GM23338 (cell line): Measurements from ENCODE around the gene ARMH4. TPM values are rescaled to one million over a fixed set of nuclear protein-coding genes. Genes with fewer than 3 reads are reported as not detected.

Source experiments
- ATAC-seq: fragments of 200-7000 bp; cut with Tn5 transposase; 3 replicates; pipeline ENCODE4 v1.9.1; 2020
- DNase-seq: peaks from one replicate; pipeline ENCODE4 v3.0.0-alpha.2; 2015; ENCODE audit warnings: low spot score
- H2AFZ ChIP-seq: fragments of 200-600 bp; sonication (generic); 2 replicates; pipeline ENCODE4 v1.8.0; 2016; ENCODE audit warnings: antibody characterized with exemption, mild to moderate bottlenecking, moderate library complexity
- H3F3A ChIP-seq: fragments of 200-600 bp; sonication (generic); replicated peaks from 2 replicates; pipeline ENCODE4 v1.8.0; 2017; ENCODE audit warnings: antibody characterized with exemption, mixed run types, low read depth
- H3K27ac ChIP-seq: fragments of 200-600 bp; sonication (generic); 2 replicates; pipeline ENCODE4 v1.6.1; 2016; ENCODE audit warnings: low read depth
- H3K27me3 ChIP-seq: fragments of 200-600 bp; sonication (generic); 2 replicates; pipeline ENCODE4 v1.8.0; 2016; ENCODE audit warnings: mild to moderate bottlenecking, mixed run types, moderate library complexity; ENCODE audit not compliant: insufficient read depth
- H3K36me3 ChIP-seq: fragments of 200-600 bp; sonication (generic); 2 replicates; pipeline ENCODE4 v1.8.0; 2016; ENCODE audit warnings: mild to moderate bottlenecking; ENCODE audit not compliant: insufficient read depth
- H3K4me1 ChIP-seq: fragments of 200-600 bp; sonication (generic); 2 replicates; pipeline ENCODE4 v1.8.0; 2016; ENCODE audit warnings: mild to moderate bottlenecking, moderate library complexity; ENCODE audit not compliant: insufficient read depth
- H3K4me2 ChIP-seq: fragments of 200-600 bp; sonication (generic); 2 replicates; pipeline ENCODE4 v1.7.1; 2017; ENCODE audit warnings: mixed run types
- H3K4me3 ChIP-seq: fragments of 200-600 bp; sonication (generic); 2 replicates; pipeline ENCODE4 v1.6.1; 2016; ENCODE audit warnings: mixed run types
- H3K79me2 ChIP-seq: fragments of 200-600 bp; sonication (generic); replicated peaks from 2 replicates; pipeline ENCODE4 v1.8.0; 2017; ENCODE audit warnings: mild to moderate bottlenecking; ENCODE audit not compliant: insufficient read depth
- H3K9me2 ChIP-seq: fragments of 200-600 bp; sonication (generic); 2 replicates; pipeline ENCODE4 v1.8.0; 2017; ENCODE audit not compliant: insufficient read depth
- H4K20me1 ChIP-seq: fragments of 200-600 bp; sonication (generic); replicated peaks from 2 replicates; pipeline ENCODE4 v1.8.0; 2017; ENCODE audit warnings: mild to moderate bottlenecking; ENCODE audit not compliant: insufficient read depth
- H3K27ac Mint-ChIP-seq: 2 replicates; pipeline ENCODE4 v1.8.0; 2020; ENCODE audit warnings: inconsistent platforms, mild to moderate bottlenecking, moderate library complexity, mixed read lengths
- H3K27me3 Mint-ChIP-seq: 3 replicates; pipeline ENCODE4 v1.8.0; 2022; ENCODE audit warnings: low read depth, mild to moderate bottlenecking, moderate library complexity, mixed read lengths, inconsistent platforms; ENCODE audit not compliant: insufficient read depth, poor library complexity
- H3K36me3 Mint-ChIP-seq: 3 replicates; pipeline ENCODE4 v1.8.0; 2021; ENCODE audit warnings: low read depth, mild to moderate bottlenecking, inconsistent platforms, moderate library complexity, mixed read lengths
- H3K4me1 Mint-ChIP-seq: 3 replicates; pipeline ENCODE4 v1.8.0; 2020; ENCODE audit warnings: mild to moderate bottlenecking, inconsistent platforms, mixed read lengths
- H3K4me3 Mint-ChIP-seq: 3 replicates; pipeline ENCODE4 v1.8.0; 2021; ENCODE audit warnings: moderate library complexity, mild to moderate bottlenecking, inconsistent platforms, mixed read lengths
- H3K9me3 Mint-ChIP-seq: 3 replicates; pipeline ENCODE4 v1.8.0; 2020; ENCODE audit warnings: moderate library complexity, mild to moderate bottlenecking, inconsistent platforms, mixed read lengths
- EZH2 ChIP-seq: fragments of 200-600 bp; sonication (generic); IDR thresholded peaks from one replicate; pipeline ENCODE4 v1.8.0; 2017; ENCODE audit warnings: antibody characterized with exemption, mild to moderate bottlenecking, low read depth; ENCODE audit not compliant: unreplicated experiment
- EZH2phosphoT487 ChIP-seq: fragments of 200-600 bp; sonication (generic); IDR thresholded peaks from one replicate; pipeline ENCODE4 v1.8.1; 2018; ENCODE audit warnings: antibody characterized with exemption; ENCODE audit not compliant: unreplicated experiment
- JUNB ChIP-seq: IDR thresholded peaks from one replicate; pipeline ENCODE4 v1.6.1; 2016; ENCODE audit warnings: antibody characterized with exemption; ENCODE audit not compliant: unreplicated experiment
- POLR2AphosphoS5 ChIP-seq: IDR thresholded peaks from 2 replicates; pipeline ENCODE4 v1.6.1; 2016; ENCODE audit warnings: antibody characterized with exemption, low read depth
- STAT1 ChIP-seq: IDR thresholded peaks from one replicate; pipeline ENCODE4 v1.6.1; 2016; ENCODE audit warnings: antibody characterized with exemption; ENCODE audit not compliant: unreplicated experiment
- polyA plus RNA-seq: library from polyadenylated mRNA; unstranded; fragments of >200 nt; fragmentation: Nextera tagmentation; extraction: Ambion mirVana; gene quantifications from 2 replicates; pipeline ENCODE4 v1.2.1, GENCODE V29; 2016
- total RNA-seq: library from RNA; depleted of rRNA; stranded (reverse); fragments of >200 nt; shearing (Covaris generic); gene quantifications from 2 replicates; pipeline ENCODE4 v1.2.3, GENCODE V29; 2014
- TF ChIP-seq, protein P1 (sequence below): IDR thresholded peaks from one replicate; pipeline ENCODE4 v1.6.1; 2018; ENCODE audit warnings: antibody characterized with exemption; ENCODE audit not compliant: unreplicated experiment
- TF ChIP-seq, protein P2 (sequence below): IDR thresholded peaks from 2 replicates; pipeline ENCODE4 v1.6.1; 2016; ENCODE audit warnings: antibody characterized with exemption
- TF ChIP-seq, protein P3 (sequence below): fragments of 250-450 bp; sonication (Bioruptor Pico); IDR thresholded peaks from 2 replicates; pipeline ENCODE4 v1.5.0; 2020; ENCODE audit warnings: mild to moderate bottlenecking, moderate library complexity

The ARMH4 gene
- total and polyA plus RNA-seq, 2 experiments from 2014 or later: 15.5 to 20.2 TPM

DNA sequence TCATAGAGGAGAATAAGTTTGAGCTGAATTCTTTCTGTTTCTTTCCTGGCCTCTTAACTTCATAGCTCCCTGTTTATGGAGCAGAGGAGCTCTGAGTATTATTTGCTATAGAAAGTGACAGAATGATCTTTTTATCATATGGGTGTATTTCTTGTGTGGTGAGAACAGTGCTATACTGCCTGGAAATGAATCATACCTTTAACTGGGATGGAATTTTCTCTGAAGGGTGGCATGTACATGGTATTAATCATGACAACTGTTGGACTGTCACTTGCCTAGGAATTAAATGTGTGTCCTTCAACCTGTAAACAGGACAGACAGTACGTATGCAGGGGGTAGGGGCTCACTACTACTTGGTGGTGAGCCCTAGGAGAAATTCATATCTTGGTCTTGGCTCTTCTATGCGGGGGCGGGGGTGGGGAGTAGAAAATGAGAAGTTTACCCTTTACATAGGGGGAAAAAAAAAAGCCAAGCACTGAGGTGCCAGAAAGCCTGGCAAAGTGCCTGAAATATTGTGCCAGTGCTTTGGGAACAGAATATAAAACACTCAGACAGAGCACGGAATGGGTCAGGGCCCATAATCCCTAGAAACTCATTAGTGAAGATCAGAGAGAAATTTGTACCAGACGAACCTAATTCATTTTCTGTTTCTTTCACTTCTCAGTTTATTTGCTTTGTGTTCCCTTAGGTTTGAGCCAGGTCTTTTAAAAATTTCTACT, 33.8 kb downstream of the ARMH4 start:
- Mint-ChIP-seq H3K4me3 (no peak overlapping the region), H3K36me3 (0 out of 3 replicates have a peak, but pooled peaks cover 2% of the 10 kb centered on the region), H3K4me1 (peaks cover 3% of the 10 kb centered on the region; the same call in 2 of the 3 replicates), H3K27ac (no peak overlapping the region), H3K9me3 (no peaks in the 10 kb centered on the region), H3K27me3 (no peaks in the 10 kb centered on the region)
- H3K4me1 ChIP-seq: no peaks in the 10 kb centered on the region
- no peaks in the 10 kb centered on the region for H3K9me2 ChIP-seq
- H2AFZ ChIP-seq: no peak overlapping the region
- H3F3A ChIP-seq: no peaks in the 10 kb centered on the region
- no peak overlapping the region for H3K4me2 ChIP-seq
- no peaks in the 10 kb centered on the region for H3K79me2 ChIP-seq
- TF ChIP-seq, protein P1, sequence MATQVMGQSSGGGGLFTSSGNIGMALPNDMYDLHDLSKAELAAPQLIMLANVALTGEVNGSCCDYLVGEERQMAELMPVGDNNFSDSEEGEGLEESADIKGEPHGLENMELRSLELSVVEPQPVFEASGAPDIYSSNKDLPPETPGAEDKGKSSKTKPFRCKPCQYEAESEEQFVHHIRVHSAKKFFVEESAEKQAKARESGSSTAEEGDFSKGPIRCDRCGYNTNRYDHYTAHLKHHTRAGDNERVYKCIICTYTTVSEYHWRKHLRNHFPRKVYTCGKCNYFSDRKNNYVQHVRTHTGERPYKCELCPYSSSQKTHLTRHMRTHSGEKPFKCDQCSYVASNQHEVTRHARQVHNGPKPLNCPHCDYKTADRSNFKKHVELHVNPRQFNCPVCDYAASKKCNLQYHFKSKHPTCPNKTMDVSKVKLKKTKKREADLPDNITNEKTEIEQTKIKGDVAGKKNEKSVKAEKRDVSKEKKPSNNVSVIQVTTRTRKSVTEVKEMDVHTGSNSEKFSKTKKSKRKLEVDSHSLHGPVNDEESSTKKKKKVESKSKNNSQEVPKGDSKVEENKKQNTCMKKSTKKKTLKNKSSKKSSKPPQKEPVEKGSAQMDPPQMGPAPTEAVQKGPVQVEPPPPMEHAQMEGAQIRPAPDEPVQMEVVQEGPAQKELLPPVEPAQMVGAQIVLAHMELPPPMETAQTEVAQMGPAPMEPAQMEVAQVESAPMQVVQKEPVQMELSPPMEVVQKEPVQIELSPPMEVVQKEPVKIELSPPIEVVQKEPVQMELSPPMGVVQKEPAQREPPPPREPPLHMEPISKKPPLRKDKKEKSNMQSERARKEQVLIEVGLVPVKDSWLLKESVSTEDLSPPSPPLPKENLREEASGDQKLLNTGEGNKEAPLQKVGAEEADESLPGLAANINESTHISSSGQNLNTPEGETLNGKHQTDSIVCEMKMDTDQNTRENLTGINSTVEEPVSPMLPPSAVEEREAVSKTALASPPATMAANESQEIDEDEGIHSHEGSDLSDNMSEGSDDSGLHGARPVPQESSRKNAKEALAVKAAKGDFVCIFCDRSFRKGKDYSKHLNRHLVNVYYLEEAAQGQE: no peak
- TF ChIP-seq STAT1 (no peak), POLR2AphosphoS5 (no peak), JUNB (no peak), EZH2phosphoT487 (no peak), EZH2 (no peak)
- TF ChIP-seq, protein P2, sequence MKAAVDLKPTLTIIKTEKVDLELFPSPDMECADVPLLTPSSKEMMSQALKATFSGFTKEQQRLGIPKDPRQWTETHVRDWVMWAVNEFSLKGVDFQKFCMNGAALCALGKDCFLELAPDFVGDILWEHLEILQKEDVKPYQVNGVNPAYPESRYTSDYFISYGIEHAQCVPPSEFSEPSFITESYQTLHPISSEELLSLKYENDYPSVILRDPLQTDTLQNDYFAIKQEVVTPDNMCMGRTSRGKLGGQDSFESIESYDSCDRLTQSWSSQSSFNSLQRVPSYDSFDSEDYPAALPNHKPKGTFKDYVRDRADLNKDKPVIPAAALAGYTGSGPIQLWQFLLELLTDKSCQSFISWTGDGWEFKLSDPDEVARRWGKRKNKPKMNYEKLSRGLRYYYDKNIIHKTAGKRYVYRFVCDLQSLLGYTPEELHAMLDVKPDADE: no peak
- TF ChIP-seq, protein P3, sequence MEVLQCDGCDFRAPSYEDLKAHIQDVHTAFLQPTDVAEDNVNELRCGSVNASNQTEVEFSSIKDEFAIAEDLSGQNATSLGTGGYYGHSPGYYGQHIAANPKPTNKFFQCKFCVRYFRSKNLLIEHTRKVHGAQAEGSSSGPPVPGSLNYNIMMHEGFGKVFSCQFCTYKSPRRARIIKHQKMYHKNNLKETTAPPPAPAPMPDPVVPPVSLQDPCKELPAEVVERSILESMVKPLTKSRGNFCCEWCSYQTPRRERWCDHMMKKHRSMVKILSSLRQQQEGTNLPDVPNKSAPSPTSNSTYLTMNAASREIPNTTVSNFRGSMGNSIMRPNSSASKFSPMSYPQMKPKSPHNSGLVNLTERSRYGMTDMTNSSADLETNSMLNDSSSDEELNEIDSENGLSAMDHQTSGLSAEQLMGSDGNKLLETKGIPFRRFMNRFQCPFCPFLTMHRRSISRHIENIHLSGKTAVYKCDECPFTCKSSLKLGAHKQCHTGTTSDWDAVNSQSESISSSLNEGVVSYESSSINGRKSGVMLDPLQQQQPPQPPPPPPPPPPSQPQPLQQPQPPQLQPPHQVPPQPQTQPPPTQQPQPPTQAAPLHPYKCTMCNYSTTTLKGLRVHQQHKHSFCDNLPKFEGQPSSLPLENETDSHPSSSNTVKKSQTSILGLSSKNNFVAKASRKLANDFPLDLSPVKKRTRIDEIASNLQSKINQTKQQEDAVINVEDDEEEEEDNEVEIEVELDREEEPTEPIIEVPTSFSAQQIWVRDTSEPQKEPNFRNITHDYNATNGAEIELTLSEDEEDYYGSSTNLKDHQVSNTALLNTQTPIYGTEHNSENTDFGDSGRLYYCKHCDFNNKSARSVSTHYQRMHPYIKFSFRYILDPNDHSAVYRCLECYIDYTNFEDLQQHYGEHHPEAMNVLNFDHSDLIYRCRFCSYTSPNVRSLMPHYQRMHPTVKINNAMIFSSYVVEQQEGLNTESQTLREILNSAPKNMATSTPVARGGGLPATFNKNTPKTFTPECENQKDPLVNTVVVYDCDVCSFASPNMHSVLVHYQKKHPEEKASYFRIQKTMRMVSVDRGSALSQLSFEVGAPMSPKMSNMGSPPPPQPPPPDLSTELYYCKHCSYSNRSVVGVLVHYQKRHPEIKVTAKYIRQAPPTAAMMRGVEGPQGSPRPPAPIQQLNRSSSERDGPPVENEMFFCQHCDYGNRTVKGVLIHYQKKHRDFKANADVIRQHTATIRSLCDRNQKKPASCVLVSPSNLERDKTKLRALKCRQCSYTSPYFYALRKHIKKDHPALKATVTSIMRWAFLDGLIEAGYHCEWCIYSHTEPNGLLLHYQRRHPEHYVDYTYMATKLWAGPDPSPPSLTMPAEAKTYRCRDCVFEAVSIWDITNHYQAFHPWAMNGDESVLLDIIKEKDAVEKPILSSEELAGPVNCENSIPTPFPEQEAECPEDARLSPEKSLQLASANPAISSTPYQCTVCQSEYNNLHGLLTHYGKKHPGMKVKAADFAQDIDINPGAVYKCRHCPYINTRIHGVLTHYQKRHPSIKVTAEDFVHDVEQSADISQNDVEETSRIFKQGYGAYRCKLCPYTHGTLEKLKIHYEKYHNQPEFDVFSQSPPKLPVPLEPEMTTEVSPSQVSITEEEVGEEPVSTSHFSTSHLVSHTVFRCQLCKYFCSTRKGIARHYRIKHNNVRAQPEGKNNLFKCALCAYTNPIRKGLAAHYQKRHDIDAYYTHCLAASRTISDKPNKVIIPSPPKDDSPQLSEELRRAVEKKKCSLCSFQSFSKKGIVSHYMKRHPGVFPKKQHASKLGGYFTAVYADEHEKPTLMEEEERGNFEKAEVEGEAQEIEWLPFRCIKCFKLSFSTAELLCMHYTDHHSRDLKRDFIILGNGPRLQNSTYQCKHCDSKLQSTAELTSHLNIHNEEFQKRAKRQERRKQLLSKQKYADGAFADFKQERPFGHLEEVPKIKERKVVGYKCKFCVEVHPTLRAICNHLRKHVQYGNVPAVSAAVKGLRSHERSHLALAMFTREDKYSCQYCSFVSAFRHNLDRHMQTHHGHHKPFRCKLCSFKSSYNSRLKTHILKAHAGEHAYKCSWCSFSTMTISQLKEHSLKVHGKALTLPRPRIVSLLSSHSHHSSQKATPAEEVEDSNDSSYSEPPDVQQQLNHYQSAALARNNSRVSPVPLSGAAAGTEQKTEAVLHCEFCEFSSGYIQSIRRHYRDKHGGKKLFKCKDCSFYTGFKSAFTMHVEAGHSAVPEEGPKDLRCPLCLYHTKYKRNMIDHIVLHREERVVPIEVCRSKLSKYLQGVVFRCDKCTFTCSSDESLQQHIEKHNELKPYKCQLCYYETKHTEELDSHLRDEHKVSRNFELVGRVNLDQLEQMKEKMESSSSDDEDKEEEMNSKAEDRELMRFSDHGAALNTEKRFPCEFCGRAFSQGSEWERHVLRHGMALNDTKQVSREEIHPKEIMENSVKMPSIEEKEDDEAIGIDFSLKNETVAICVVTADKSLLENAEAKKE (CRISPR knock-in tag): no peak
- no peaks in the 10 kb centered on the region for H3K36me3 ChIP-seq
- DNase-seq (no peak), ATAC-seq (no peak)
- no peaks in the 10 kb centered on the region for H3K27me3 ChIP-seq
- no peaks in the 10 kb centered on the region for H4K20me1 ChIP-seq
- no peak overlapping the region for H3K27ac ChIP-seq
- H3K4me3 ChIP-seq: no peak overlapping the region
